Ureter (tissue), 1 donor: Measurements from ENCODE around the gene NPHP4. TPM values are rescaled to one million over a fixed set of nuclear protein-coding genes. Genes with fewer than 3 reads are reported as not detected.
"Not testable (repeated sequence)": the region's sequence is repeated elsewhere in the genome, so short reads cannot be mapped to it uniquely, and the experiment has no call there.

Experiments
- DNase-seq: peaks from one replicate; pipeline ENCODE4 v3.0.0-alpha.2; 2020; ENCODE audit warnings: low spot score
- total RNA-seq: library from RNA; stranded (reverse); gene quantifications from one replicate; pipeline ENCODE4 v1.2.4, GENCODE V29; 2023
- donor health status: DM: yes; HTN: yes; CAD: no.

NPHP4 gene
- total RNA-seq, 1 donor from 2014 or later = 15.3 TPM

DNA sequence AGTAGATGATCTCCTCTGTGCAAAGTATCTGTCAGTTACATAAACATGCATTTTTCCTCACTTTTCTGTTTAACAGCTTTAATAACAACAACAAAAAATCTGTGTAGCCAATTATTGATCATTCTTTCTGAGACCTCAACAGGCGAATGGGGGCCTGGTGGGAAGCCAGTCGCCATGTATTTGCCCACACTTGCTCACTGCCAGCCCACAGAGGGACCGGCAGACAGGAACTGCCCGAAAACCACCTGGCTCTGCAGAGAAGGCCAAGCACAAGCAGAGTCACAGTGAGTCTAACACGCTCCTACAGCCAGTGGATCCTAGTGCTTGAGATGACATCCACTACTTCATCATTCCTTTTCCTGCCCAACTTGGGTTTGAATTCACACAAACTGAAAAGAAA is 56.1 kb downstream of the NPHP4 start:
- peak; percentile 19 for DNase-seq

DNA sequence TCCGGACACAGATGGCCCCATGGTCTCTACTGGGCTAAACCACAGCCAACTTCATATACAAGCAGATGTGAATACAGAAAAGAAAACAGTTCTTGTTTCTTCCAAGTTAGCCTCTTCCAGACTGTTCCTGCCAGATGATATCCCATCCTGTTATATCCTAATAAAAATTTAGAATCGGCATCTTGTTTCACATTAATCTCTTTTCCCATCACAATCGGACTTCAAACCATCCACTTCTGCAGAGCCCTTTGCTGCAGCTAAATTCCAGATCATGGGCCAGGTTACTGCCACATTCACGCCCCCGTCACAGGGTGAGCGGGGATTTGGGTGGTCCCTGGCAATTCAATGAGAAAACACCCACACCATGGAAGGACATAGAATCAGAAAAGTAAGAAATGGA is 57.2 kb downstream of the NPHP4 start:
- DNase-seq = peak; percentile 10

DNA sequence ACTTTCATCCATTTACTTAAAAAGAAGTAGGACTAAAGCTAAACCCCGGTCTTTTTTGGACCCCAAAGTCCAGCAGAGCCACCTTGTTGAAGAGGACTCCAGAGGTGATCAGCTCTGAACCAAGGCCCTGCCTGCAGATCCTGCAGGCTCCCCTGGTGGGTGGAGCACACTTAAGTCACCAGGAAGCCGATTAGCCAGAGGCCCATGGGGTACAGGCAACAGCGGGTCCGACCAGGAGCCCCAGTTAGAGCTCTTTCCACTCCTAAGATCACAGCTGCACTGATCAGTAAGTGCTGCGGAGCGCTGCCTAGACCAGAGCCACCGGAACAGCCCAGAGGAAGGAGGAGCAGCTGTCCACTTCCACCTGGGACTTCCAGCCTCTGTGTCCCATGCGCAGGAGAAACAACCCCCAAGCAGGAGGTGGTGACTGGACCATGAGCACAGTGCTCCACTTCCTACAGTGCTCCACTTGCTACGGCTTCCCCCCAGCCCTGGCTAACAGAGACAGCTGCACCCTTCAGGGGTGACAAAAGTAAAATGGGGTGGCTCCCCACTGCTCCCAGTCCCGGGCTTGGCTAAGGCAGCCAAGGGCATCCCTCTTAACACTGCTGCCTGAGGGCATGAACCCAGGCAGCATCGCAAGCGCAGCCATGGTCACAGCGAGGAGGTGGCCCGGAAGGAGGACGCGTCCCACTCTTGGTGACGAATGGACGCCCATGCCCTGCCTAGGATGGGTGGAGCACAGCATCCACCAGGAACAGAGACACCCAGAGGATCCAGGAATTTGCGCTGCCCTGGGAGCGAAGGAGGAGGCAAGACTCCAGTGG is 58.0 kb downstream of the NPHP4 start:
- DNase-seq = peak; percentile 26

DNA sequence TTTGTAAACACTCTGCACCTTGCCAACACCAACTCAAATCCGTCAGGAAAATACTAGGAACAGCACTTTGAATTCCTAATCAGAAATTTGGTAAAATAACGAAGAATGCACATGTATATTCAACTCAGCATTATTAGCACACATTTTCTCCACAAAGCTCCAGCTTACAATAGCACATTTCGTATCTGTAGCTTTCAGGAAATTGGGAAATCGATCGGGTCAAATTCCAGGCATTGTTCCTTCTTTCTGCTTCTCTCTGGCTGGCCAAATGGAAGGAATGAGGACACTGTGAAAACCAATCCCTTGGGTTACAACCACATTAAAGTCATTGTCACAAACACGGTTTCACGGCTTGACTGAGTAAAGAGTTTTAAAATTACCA is 58.6 kb downstream of the NPHP4 start:
- DNase-seq = peak; percentile 6

DNA sequence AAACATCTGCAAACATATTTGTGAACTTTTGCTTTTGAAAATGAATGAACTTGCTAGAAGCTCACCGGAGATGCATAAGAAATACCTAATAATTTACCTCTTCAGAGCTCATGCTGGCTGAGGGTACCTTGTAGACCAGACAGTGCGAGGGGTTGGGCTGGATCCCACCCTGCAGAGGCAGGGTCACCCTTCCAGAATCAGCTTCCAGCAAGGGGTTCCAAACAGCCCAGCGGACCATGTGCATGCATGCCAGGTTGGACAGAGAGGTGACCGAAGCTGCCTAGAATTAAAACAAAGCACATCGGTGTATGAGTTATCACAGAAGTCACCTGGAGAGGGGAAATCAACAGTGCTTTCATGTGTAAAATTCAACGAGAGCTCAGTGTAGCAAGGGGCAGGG is 59.2 kb downstream of the NPHP4 start:
- peak; percentile 26 for DNase-seq

DNA sequence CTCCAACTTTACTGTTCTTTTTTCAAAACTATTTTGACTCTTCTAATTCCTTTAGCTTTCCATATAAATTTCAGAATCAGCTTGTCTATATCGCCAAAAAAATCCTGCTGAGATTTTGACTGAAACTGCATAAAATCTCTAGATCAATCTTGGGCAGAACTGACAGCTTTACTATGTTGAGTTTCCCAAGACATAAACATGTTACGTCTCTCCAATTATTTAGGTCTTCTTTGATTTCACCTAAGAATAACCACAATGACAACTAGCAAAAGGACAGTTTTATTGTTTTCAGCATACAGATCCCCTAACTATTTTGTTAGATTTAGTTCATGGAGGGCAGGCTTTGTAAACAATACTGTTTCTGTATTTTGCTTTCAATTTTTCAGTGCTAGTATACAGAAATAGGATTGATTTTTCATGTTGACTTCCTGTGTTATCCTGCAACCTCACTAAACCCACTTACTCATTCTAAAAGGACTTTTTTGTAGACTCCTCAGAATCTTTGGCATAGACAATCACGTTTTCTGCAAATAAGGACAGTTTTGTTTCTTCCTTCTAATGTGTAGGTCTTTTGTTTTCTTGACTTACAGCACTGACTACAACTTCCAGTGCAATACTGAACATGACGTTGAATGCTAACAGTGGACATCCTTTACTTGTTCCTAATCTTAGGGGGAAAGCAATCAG is 63.4 kb downstream of the NPHP4 start:
- no peak for DNase-seq

DNA sequence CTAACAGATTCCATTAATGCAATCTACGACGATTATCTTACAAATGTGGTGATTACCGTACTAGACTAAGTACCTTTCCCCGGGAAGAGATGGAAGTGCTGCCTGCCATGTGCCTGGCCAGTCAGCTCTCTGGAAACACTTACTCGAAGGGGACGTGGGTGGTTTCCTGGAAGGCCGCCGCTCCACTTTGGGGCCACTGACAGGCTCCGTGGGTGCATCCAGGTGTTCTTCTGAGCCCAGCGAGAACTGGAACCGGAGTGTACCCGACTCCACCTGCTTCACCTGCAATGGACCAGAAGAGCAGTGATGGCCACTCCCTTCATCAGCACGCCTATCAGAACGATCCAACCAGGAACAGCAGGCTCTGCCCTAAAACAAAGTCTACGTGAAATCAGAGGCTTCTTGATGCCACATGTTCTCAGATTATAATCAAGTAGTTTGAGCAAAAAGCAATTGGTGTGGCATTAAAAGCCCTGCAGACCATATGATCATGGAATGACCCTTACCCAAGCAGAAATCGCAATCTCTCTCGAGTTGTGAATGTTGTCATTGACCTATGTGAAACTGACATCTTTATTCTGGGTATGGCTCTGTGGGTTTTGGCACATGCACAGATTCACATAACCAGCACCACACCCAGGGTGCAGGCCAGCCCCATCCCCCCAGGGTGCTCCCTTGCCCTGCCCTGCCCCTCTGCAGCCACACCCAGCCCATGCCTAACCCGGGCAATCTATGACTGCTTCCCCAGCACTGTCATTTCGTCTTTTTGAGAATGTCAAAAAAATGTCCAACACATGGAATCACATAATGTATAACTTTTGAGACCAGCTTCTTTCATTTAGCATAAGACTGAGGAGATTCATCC is 64.5 kb downstream of the NPHP4 start:
- DNase-seq = peak; percentile 30

DNA sequence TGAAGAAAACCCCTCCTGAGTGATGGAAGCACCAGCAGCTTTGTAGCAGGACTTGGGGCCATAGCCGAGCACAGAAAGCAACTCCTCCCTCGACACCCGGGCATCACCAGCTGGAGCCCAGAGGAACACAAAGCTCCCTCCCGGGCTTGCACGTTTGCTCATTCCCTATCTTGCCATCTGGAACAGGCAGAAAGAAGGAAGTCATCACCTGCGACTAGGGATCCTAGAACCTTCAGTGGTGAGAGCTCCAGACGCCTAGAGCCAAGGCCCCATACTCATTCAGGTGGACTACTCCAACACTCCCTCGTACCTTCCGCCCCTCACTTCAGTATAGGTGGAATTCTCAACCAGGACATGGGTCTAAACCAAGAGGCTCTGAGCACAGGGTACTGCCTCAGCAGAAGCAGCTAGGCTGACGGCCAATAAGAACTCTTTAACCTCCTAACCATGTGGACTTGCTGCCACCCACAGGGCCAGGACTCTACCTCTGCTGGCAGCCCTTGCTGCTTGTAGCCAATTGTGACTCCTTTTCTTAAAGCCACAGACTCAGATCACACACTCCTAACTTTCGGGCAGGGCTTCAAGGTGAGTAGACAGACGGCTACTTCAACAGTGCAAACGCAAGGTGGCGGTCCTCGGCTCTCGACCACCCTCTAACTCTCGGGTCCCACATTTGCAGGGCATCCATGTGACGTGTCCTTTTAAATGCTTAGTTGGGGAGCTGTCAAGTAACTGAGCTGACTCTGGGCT is 65.4 kb downstream of the NPHP4 start:
- DNase-seq = peak; percentile 33

DNA sequence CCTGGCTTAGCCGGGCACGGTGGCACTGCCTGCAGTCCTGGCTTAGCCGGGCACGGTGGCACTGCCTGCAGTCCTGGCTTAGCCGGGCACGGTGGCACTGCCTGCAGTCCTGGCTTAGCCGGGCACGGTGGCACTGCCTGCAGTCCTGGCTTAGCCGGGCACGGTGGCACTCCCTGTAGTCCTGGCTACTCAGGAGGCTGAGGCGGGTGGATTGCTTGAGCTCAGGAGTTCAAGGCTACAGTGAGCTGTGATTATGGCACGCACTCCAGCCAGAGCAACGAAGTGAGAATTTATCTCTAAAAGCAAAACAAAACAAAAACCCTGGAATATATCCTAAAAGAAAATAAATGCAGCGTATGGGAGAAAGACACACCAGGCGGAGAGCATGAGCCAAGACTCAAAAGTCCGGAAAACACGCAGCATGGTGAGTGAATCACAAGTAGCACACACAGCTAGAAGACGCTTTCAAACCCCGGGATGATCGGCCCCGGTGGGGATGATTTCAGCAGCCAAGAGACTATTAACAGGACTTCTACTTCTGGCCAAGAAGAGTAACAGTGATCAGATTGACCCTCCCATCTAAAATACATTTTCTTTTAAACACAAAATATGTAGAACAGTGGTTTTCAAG is 69.4 kb downstream of the NPHP4 start:
- DNase-seq = not testable (repeated sequence)

DNA sequence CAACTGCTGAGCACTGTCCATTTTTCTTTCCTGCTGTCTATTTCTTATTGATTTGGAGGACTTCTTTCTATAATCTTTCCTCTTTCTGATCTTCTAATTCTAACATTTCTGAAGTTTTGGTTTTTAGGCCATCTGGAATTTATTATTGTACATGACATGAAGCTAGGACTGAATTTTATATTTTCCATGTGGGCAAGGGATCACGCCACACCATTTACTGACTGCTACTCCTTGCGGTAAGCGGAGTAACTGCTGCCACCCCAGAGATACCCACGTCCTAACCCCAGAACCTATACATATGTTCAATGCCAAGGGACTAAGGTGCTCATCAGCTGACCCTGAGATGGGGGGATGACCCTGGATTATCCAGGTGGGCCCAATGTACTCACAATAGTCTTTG is 70.6 kb downstream of the NPHP4 start:
- no peak for DNase-seq

DNA sequence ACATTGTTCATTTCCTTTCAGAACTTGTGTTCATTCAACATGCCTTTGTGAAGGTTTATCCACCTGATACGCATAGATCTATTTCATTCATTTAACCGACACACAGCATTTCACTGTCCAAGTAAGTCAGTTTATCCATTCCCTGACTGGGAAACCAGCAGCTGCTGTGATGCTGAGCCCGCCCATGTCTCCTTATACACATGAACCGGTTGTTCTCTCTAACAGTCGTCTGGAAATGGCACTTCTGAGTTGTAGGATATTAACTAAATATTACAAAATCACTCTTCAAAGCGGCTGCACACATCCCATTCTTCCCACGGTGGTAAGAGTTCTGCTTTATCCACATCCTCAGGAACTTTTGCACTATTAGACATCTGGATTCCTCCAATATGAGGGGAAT is 71.1 kb downstream of the NPHP4 start:
- DNase-seq = no peak

DNA sequence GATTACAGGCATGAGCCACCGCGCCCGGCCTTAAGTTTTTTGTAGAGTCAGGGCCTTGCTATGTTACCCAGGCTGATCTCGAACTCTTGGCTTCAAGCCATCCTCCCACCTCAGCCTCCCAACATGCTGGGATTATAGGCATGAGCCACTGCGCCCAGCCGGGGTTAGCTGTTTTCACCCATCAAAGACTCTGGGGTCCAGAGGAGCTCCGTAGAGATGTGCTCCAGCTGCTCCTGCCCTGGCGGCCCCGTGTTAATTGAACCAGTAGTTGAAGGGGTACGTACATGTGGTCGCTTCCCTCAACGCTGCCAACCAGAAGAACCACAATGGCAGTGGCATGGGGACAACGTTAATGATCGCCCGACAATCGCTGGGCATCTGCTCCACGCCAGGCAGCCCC is 72.0 kb downstream of the NPHP4 start:
- peak; percentile 29 for DNase-seq

DNA sequence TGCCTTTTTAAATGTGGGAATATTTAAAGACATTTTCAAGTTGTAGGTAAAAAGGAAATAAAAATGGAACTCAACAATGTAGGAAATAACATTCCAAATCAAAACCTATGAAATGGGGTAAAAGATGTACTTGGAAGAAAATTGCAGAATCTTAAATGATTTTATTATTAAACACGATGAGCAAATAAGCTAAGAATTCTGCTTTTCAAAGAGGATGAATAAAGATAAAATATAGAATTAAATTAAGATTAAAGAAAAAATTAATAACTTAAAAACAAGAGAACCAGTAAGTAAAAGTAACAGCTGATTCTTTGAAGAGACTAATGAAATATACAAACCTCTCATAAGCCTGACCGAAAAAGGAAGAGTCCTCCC is 74.0 kb downstream of the NPHP4 start:
- no peak for DNase-seq

DNA sequence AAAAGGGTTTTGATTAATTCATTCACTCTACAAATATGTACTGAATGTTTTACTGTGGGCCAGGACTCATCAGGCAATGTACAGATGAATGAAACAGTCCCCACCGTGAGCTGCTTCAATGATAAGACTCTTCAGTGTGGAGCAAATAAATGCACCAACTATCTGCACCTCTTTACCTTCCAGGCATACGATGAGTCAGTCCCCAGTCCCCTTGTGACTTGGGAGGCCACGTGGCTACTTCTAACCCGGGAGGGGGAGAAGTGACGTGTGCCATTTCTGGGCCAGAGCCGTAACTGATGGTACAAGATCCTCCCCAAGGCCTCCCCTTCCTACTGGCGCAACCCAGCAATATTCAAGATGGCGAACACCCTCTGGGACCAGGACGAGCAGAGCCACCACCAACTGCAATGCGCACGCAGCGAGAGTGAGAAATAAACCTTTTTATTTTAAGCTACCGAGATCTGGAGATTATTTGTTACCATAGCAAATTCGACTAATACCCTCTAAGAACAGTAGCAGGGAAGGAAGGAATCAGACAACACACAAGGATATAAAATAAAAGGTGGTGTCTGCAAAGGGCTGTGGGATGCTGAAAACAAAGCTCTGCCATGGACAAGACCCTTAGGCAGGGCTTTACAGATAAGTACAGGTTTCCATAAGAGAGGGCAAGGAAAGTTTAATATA is 74.5 kb downstream of the NPHP4 start:
- peak; percentile 9 for DNase-seq

DNA sequence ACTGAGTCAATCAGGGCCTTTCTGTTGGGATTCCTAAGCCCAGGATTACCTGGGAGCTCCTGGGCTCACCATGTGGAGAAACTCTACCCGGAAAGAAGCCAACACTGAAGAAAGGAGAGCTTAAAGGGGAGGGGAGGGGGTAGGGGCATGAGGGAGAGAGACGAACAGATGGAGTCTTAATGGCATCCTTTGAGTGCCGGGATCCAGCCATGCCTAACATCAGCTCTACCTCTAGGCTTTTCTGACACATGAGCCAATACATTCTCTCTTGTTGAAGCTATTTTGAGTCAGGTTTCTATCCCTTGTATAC is 75.0 kb downstream of the NPHP4 start:
- DNase-seq = no peak

DNA sequence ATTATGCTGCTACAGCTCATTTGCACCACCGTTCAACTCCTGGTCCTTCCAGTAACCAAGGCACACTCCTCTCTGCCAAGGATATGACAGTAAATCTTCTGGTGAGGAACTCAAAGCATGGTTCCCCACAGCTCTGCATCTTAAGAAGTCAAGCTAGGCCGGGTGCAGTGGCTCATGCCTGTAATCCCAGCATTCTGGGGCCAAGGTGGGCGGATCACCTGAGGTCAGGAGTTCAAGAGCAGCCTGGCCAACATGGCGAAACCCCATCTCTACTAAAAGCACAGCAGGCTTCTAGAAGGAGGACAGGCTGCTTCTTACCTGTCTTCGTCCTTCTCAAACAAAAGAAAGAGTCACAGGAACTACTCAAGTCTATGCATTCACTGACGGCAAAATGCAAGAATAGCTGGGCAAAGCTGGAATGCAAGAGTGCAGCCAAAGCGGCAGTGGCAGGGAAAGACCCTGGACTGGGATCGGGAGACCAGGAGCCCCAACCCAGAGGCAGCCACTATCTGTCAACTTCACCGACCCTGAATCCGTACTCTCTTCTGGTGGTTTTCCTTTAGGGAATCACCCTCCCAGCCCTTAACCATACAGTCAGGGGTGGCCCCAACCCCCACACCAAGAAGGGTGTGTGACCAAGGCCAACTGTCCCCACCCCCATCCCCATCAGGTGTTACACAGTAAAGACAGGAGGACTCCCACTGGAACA is 75.5 kb downstream of the NPHP4 start:
- peak; percentile 23 for DNase-seq

DNA sequence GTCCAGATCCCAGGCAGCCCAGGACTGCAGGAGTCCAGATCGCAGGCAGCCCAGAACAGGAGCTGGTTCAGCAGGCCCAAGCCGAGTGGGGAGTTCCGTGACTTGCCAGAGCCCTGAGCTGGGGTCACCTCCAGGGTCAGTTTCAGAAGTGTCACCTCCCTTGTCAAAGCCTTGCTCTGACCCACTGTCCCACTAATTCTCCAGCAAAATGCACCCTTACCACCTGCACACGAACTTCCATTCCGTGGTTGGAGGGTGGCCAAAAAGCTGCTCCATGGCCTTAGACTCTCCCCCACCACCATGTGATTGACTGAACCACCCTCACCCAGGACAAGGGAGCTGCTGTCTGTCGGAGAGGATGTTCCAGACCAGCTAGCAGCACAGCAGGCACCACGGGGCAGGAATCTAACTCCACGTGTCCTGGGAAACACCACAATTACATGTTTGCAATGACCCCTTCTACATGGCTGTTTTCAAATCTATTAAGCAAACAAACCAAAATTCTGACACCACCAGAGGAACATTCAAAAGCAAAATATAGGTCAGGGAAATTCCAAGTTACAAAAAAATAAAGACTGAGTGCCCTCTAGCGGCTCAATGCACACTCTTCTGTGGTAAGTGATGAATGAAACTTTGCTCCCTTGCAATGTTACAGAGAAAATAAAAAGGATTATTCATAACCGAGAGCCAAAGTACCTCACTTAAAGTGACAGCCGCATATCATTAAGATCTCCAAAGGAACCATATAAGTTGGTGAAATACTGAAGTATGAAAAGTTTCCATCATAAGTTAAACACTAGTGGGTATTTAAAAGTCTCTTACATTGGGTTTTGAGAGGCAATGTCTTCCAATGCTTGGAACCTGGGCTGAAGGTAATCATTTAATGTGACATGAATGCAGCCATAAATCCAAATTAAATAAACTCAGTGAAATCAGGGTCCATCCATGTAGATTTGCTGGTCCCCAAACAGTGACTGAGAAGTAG is 76.3 kb downstream of the NPHP4 start:
- DNase-seq = peak; percentile 41

DNA sequence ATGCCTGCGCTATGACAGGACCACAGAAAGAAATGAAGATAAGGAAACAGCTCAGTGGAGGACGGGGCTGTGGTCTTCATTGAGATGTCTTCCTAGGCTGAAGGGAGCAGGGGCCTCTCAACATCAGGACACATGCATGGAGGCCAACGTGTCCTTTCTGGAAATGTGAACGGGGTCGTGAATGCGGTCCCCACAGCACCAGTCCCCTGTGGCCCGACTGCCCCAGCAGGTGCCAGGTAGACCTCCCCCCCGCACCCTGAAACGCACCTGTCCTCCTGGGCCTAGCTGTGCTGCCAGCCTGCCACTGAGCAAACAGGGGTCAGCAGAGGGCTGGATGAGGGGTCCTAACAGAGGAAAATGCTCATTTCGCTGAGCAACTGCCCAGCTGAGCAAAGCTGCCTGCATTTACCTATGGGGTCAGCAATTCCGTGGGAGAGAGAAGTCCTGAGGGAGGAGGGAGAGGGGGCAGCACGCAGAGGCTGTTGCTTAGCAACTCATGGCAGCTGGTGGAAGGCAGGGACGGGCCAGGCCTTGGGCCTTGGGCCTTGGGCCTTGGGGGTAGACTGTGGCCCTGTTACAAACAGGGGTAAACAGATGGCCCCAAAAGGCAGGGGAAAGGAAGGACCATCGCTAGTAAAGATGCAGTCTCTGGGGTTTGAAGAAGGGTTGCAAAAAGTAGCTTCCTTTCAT is 77.4 kb downstream of the NPHP4 start:
- DNase-seq = peak; percentile 36
